ENCODE data around the gene RNF213.
"Not testable (repeated sequence)": the region's sequence is repeated elsewhere in the genome, so short reads cannot be mapped to it uniquely, and the experiment has no call there.

The RNF213 gene

DNA sequence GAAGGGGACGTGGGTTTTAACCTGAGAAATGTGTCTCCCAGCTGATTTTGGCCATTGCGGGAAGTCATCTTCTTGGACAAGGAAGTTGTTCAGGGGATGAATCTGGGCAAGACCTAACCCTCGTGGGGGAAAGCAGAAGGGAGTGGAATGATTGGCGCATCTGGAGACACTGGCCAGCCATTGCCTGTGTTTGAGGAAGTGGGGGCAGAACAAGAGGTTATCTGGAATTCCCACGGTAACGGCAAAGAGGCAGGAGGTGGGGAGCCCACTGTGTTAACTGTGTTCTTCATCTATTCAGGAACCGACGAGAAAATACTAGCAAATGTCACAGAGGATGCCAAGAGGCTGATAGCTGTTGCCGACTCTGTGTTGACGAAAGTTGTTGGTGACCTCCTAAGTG lies 66.9 kb downstream of the RNF213 start:
- no peaks in the 10 kb centered on the region for H3K27me3 ChIP-seq (ENCODE audit: control insufficient read depth, insufficient read depth, low read length)
- no peak overlapping the region for H3K9ac ChIP-seq (ENCODE audit: low read length)
- H3K27ac ChIP-seq (ENCODE audit: low read depth, low read length) = no peak overlapping the region
- peaks cover 7% of the 10 kb centered on the region; the same call in 1 of the 2 replicates for H3K9me3 ChIP-seq (ENCODE audit: control insufficient read depth, insufficient read depth, low read depth, low read length)
- H3K4me1 ChIP-seq (ENCODE audit: control insufficient read depth, insufficient read depth, low read length) = no peaks in the 10 kb centered on the region
- H3K36me3 ChIP-seq (ENCODE audit: control insufficient read depth, insufficient read depth, low read length) = peaks cover 81% of the 10 kb centered on the region
- no peak overlapping the region for H3K4me3 ChIP-seq (ENCODE audit: low read depth, low read length)

DNA sequence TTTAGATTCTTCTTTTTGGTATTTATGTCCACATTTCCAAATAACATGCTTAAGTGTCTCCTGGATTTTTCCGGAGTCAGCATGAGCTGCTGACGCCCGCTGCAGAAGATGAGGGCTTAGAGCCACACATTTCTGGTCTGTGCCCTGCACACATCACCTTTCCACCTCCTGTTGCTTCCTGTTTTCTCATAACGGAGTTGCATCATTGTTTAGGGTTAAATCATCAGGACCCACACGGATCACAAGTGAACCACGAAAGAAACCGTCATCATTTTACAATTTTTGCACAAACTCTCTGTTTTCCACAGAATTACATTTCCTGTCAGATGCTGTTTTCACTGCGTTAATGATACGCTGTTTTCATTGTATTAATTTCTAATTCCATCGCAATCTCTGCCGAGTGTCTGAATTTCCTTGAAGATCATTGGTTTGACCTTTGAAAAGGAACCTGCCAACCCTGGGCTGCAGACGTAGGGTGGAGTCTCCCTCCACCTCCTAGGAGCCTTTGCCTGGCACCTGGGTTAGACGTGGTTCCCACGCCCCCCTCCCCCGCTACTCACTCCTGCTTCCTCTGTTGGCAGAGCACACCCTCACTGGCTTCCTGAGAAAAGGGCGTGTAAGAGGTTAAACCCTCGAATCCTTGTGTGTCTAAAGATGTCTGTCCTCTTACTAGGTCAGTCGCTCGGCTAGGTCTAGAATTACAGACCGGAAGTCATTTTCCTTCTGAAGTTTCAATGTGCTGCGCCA lies 68.2 kb downstream of the RNF213 start:
- H3K27me3 ChIP-seq (ENCODE audit: control insufficient read depth, insufficient read depth, low read length) = no peaks in the 10 kb centered on the region
- H3K27ac ChIP-seq (ENCODE audit: low read depth, low read length) = no peak overlapping the region
- no peak overlapping the region for H3K9ac ChIP-seq (ENCODE audit: low read length)
- no peaks in the 10 kb centered on the region for H3K4me1 ChIP-seq (ENCODE audit: control insufficient read depth, insufficient read depth, low read length)
- H3K9me3 ChIP-seq (ENCODE audit: control insufficient read depth, insufficient read depth, low read depth, low read length) = no peaks in the 10 kb centered on the region
- H3K4me3 ChIP-seq (ENCODE audit: low read depth, low read length) = no peak overlapping the region
- H3K36me3 ChIP-seq (ENCODE audit: control insufficient read depth, insufficient read depth, low read length) = peaks cover 77% of the 10 kb centered on the region

GRCh38 chr17:80329421-80329820 lies 68.8 kb downstream of the RNF213 start:
- not testable (repeated sequence) for H3K27ac ChIP-seq (ENCODE audit: low read depth, low read length); H3K4me1 ChIP-seq (ENCODE audit: control insufficient read depth, insufficient read depth, low read length)
- peaks cover 80% of the 10 kb centered on the region for H3K36me3 ChIP-seq (ENCODE audit: control insufficient read depth, insufficient read depth, low read length)

GRCh38 chr17:80330276-80330675 lies 69.6 kb downstream of the RNF213 start:
- Histone ChIP-seq H3K9me3 (ENCODE audit: control insufficient read depth, insufficient read depth, low read depth, low read length) (no peaks in the 10 kb centered on the region), H3K9ac (ENCODE audit: low read length) (no peak overlapping the region), H3K4me3 (ENCODE audit: low read depth, low read length) (no peak overlapping the region), H3K4me1 (ENCODE audit: control insufficient read depth, insufficient read depth, low read length) (no peaks in the 10 kb centered on the region), H3K36me3 (ENCODE audit: control insufficient read depth, insufficient read depth, low read length) (peaks cover 75% of the 10 kb centered on the region), H3K27me3 (ENCODE audit: control insufficient read depth, insufficient read depth, low read length) (no peaks in the 10 kb centered on the region), H3K27ac (ENCODE audit: low read depth, low read length) (no peak overlapping the region)

More at GRCh38 chr17:80329421-80329820, 68.8 kb downstream of the RNF213 start:
- not testable (repeated sequence) for H3K4me3 ChIP-seq (ENCODE audit: low read depth, low read length); H3K27me3 ChIP-seq (ENCODE audit: control insufficient read depth, insufficient read depth, low read length); H3K9ac ChIP-seq (ENCODE audit: low read length); H3K9me3 ChIP-seq (ENCODE audit: control insufficient read depth, insufficient read depth, low read depth, low read length)

DNA sequence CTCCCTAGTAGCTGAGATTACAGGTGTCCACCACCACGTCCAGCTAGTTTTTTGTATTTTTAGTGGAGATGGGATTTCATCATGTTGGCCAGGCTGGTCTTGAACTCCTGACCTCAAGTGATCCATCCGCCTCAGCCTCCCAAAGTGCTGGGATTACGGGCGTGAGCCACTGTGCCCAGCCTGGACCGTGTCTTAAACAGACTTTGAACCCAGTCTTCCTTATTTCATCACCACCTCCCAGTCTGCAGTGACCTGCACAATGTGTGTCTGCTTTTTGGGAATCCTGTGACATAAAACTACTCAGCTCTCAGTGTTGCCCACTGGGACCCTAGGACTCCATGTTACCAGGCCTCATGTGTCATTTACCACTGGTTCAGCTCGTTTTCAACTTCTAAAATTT lies 70.3 kb downstream of the RNF213 start:
- H3K9ac ChIP-seq (ENCODE audit: low read length); H3K27ac ChIP-seq (ENCODE audit: low read depth, low read length): not testable (repeated sequence)

DNA sequence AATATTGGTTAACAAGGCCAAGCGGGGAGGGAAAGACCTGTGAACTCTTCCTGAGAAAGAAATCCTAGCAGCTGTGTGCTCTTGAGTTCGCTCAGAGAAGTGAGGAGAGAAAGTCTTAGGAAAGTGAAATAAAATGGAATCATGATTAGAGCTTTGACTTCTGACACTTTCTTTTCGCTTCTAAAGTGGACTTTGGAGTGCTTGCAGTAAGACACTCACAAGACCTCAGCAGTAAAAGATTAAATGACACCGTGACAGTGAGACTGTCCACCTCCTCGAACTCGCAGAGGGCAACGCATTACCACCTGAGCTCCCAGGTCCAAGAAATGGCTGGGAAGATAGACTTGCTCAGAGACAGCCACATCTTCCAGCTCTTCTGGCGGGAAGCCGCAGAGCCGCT lies 71.2 kb downstream of the RNF213 start:
- no peaks in the 10 kb centered on the region for H3K4me1 ChIP-seq (ENCODE audit: control insufficient read depth, insufficient read depth, low read length)
- no peaks in the 10 kb centered on the region for H3K9me3 ChIP-seq (ENCODE audit: control insufficient read depth, insufficient read depth, low read depth, low read length)
- H3K4me3 ChIP-seq (ENCODE audit: low read depth, low read length) = no peak overlapping the region
- H3K9ac ChIP-seq (ENCODE audit: low read length) = no peak overlapping the region
- H3K36me3 ChIP-seq (ENCODE audit: control insufficient read depth, insufficient read depth, low read length) = peaks cover 78% of the 10 kb centered on the region
- H3K27me3 ChIP-seq (ENCODE audit: control insufficient read depth, insufficient read depth, low read length) = no peaks in the 10 kb centered on the region
- H3K27ac ChIP-seq (ENCODE audit: low read depth, low read length) = no peak overlapping the region

More for the DNA sequence above, 70.3 kb downstream of the RNF213 start:
- H3K9me3 ChIP-seq (ENCODE audit: control insufficient read depth, insufficient read depth, low read depth, low read length); H3K4me3 ChIP-seq (ENCODE audit: low read depth, low read length); H3K4me1 ChIP-seq (ENCODE audit: control insufficient read depth, insufficient read depth, low read length); H3K27me3 ChIP-seq (ENCODE audit: control insufficient read depth, insufficient read depth, low read length): not testable (repeated sequence)
- H3K36me3 ChIP-seq (ENCODE audit: control insufficient read depth, insufficient read depth, low read length) = peaks cover 77% of the 10 kb centered on the region

DNA sequence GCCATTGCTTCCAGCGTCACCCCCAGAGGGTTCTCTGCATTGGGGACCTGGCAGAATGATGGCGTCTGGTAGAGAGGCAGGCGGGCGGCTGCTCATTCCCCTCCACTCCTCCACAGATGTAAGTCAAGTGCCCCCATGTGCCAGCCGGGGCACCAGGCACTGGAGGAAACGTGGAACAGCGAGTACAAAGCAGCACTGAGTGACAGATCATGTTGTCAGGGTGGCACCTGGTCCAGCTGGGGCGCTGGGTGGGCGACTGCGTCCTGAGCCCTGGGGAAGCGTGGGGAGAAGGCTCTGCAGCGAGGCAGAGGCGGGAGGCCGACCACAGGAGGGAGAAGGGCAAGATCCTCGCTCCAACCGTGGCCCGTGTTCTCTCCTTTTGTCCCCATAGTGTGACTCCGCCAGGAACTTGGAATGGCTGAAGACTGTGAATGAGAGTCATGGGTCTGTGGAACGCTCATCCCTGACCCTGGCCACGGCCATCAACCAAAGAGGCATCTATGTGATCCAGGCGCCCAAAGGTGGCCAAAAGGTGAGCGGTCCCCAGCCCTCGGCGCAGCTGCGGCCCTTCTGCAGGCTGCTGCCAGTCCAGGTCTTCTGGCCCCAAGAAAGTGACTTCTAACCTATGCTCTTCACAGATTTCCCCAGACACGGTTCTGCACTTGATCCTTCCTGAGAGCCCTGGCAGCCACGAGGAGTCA lies 76.7 kb downstream of the RNF213 start:
- peaks cover 75% of the 10 kb centered on the region for H3K36me3 ChIP-seq (ENCODE audit: control insufficient read depth, insufficient read depth, low read length)
- H3K4me3 ChIP-seq (ENCODE audit: low read depth, low read length) = no peak overlapping the region
- no peaks in the 10 kb centered on the region for H3K9me3 ChIP-seq (ENCODE audit: control insufficient read depth, insufficient read depth, low read depth, low read length)
- H3K27me3 ChIP-seq (ENCODE audit: control insufficient read depth, insufficient read depth, low read length) = no peaks in the 10 kb centered on the region
- H3K4me1 ChIP-seq (ENCODE audit: control insufficient read depth, insufficient read depth, low read length) = no peaks in the 10 kb centered on the region
- no peak overlapping the region for H3K9ac ChIP-seq (ENCODE audit: low read length)
- H3K27ac ChIP-seq (ENCODE audit: low read depth, low read length) = no peak overlapping the region

DNA sequence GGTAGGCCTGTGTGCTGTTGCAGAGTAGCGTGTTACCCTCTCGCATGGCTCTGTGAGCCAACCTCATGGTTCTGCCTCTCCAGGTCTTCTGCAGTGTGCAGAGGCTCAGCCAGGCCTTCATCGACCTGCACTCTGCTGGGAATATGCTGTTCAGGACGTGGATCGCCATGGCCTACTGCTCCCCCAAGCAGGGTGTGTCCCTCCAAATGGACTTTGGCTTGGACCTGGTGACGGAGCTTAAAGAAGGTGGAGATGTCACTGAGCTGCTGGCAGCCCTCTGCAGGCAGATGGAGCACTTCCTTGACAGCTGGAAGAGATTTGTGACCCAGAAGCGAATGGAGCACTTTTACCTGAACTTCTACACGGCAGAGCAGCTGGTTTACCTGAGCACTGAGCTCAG lies 78.5 kb downstream of the RNF213 start:
- Histone ChIP-seq H3K4me3 (ENCODE audit: low read depth, low read length) (no peak overlapping the region), H3K36me3 (ENCODE audit: control insufficient read depth, insufficient read depth, low read length) (peaks cover 77% of the 10 kb centered on the region)

GRCh38 chr17:80339731-80340456 lies 79.2 kb downstream of the RNF213 start:
- H3K9ac ChIP-seq (ENCODE audit: low read length) = no peak overlapping the region
- H3K27ac ChIP-seq (ENCODE audit: low read depth, low read length) = no peak overlapping the region
- no peak overlapping the region for H3K4me3 ChIP-seq (ENCODE audit: low read depth, low read length)
- H3K9me3 ChIP-seq (ENCODE audit: control insufficient read depth, insufficient read depth, low read depth, low read length) = no peaks in the 10 kb centered on the region
- peaks cover 81% of the 10 kb centered on the region for H3K36me3 ChIP-seq (ENCODE audit: control insufficient read depth, insufficient read depth, low read length)
- no peaks in the 10 kb centered on the region for H3K27me3 ChIP-seq (ENCODE audit: control insufficient read depth, insufficient read depth, low read length)
- H3K4me1 ChIP-seq (ENCODE audit: control insufficient read depth, insufficient read depth, low read length) = no peaks in the 10 kb centered on the region

More for the DNA sequence above, 78.5 kb downstream of the RNF213 start:
- no peak overlapping the region for H3K27ac ChIP-seq (ENCODE audit: low read depth, low read length)
- no peak overlapping the region for H3K9ac ChIP-seq (ENCODE audit: low read length)
- H3K27me3 ChIP-seq (ENCODE audit: control insufficient read depth, insufficient read depth, low read length) = no peaks in the 10 kb centered on the region
- no peaks in the 10 kb centered on the region for H3K4me1 ChIP-seq (ENCODE audit: control insufficient read depth, insufficient read depth, low read length)
- no peaks in the 10 kb centered on the region for H3K9me3 ChIP-seq (ENCODE audit: control insufficient read depth, insufficient read depth, low read depth, low read length)

DNA sequence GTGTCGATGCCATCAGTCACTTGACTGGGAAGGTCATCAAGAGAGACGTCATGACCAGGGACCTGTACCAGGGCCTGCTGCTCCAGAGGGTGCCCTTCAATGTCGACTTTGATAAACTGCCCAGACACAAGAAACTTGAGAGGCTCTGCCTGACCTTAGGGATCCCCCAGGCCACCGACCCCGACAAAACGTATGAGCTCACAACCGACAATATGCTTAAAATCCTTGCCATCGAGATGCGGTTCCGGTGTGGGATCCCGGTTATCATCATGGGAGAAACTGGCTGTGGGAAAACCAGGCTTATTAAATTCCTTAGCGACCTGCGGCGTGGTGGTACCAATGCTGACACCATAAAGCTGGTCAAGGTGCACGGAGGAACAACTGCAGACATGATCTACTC lies 84.7 kb downstream of the RNF213 start:
- peaks cover 84% of the 10 kb centered on the region for H3K36me3 ChIP-seq (ENCODE audit: control insufficient read depth, insufficient read depth, low read length)
- H3K4me1 ChIP-seq (ENCODE audit: control insufficient read depth, insufficient read depth, low read length) = no peaks in the 10 kb centered on the region

More for the DNA sequence above, 84.7 kb downstream of the RNF213 start:
- H3K27ac ChIP-seq (ENCODE audit: low read depth, low read length) = no peak overlapping the region
- H3K9me3 ChIP-seq (ENCODE audit: control insufficient read depth, insufficient read depth, low read depth, low read length) = no peaks in the 10 kb centered on the region
- no peak overlapping the region for H3K4me3 ChIP-seq (ENCODE audit: low read depth, low read length)
- H3K27me3 ChIP-seq (ENCODE audit: control insufficient read depth, insufficient read depth, low read length) = no peaks in the 10 kb centered on the region
- no peak overlapping the region for H3K9ac ChIP-seq (ENCODE audit: low read length)

All from HUES6 (cell line).